HG02943 (cell line): Measurements from ENCODE around the gene DPAGT1.
"Not testable (repeated sequence)": the region's sequence is repeated elsewhere in the genome, so short reads cannot be mapped to it uniquely, and the experiment has no call there.

Experiments
- ATAC-seq: cut with Tn5 transposase; IDR thresholded peaks from one replicate; pipeline ENCODE4 v1.9.1; 2021; ENCODE audit warnings: mild to moderate bottlenecking, low read depth, moderate library complexity; ENCODE audit not compliant: unreplicated experiment

The DPAGT1 gene

GRCh38 chr11:119101759-119102423, at the start of gene DPAGT1:
DPAGT1 (minus strand) TSS chr11:119101853; CDS start chr11:119101655, 198 bp downstream.
- peak; percentile 81 for ATAC-seq

GRCh38 chr11:119149786-119150275, 48.2 kb upstream of the DPAGT1 start:
- ATAC-seq = no peak

GRCh38 chr11:119149018-119149785, 47.5 kb upstream of the DPAGT1 start, which contains the start of gene ABCG4:
ABCG4 (plus strand) TSS chr11:119149052; CDS start chr11:119149966, 914 bp downstream.
- no peak for ATAC-seq

GRCh38 chr11:119148720-119149017, 47.0 kb upstream of the DPAGT1 start:
- ATAC-seq = no peak

- ATAC-seq = no peak
Measured at GRCh38 chr11:119147604-119148333, 46.1 kb upstream of the DPAGT1 start.

- ATAC-seq = no peak
Measured at GRCh38 chr11:119145551-119145950, 43.9 kb upstream of the DPAGT1 start.

GRCh38 chr11:119144825-119145486, 43.3 kb upstream of the DPAGT1 start:
- ATAC-seq = no peak

- ATAC-seq = not testable (repeated sequence)
Measured at GRCh38 chr11:119139276-119139675, 37.6 kb upstream of the DPAGT1 start.

GRCh38 chr11:119134389-119134978, 32.8 kb upstream of the DPAGT1 start:
- no peak for ATAC-seq

- no peak for ATAC-seq
Measured at GRCh38 chr11:119130662-119131061, 29.0 kb upstream of the DPAGT1 start.

- no peak for ATAC-seq
Measured at GRCh38 chr11:119126675-119127268, 25.1 kb upstream of the DPAGT1 start.

- ATAC-seq = no peak
Measured at GRCh38 chr11:119125821-119126220, 24.2 kb upstream of the DPAGT1 start.

- peak; percentile 11 for ATAC-seq
Measured at GRCh38 chr11:119121811-119122124, 20.1 kb upstream of the DPAGT1 start.

GRCh38 chr11:119121008-119121810, 19.6 kb upstream of the DPAGT1 start, which contains the start of gene HINFP:
HINFP (plus strand) TSS chr11:119121580; CDS start chr11:119126945, 5,365 bp downstream.
- ATAC-seq = peak; percentile 95

GRCh38 chr11:119120639-119121007, 19.0 kb upstream of the DPAGT1 start:
- ATAC-seq = no peak

- no peak for ATAC-seq
Measured at GRCh38 chr11:119118946-119119345, 17.3 kb upstream of the DPAGT1 start.

- no peak for ATAC-seq
Measured at GRCh38 chr11:119118227-119118626, 16.6 kb upstream of the DPAGT1 start.

- ATAC-seq = no peak
Measured at GRCh38 chr11:119117004-119117706, 15.5 kb upstream of the DPAGT1 start.

GRCh38 chr11:119116601-119117000, 14.9 kb upstream of the DPAGT1 start:
- no peak for ATAC-seq
